Esophagus muscularis mucosa (tissue), 4 donors: ENCODE measurements around the gene NEU3. TPM values are rescaled to one million over a fixed set of nuclear protein-coding genes. Genes with fewer than 3 reads are reported as not detected.

Source experiments
- DNase-seq: peaks from one replicate; pipeline ENCODE4 v3.0.0-alpha.2; 2017; ENCODE audit errors: extremely low spot score
- H3K27ac ChIP-seq, 4 donors: fragments of 200-600 bp; sonication (generic); replicated peaks in 1 of 4; 1 replicate in 3 of 4; 2 replicates in 1 of 4; pipeline ENCODE4 v1.5.1; 2016 to 2019; ENCODE audit warnings: mild to moderate bottlenecking in 1 of 4
- H3K27me3 ChIP-seq, 4 donors: fragments of 200-600 bp; sonication (generic); one replicate each; pipeline versions ENCODE4 v1.5.1 to v1.6.0; 2016 to 2019
- H3K36me3 ChIP-seq, 4 donors: fragments of 200-600 bp; sonication (generic); one replicate each; pipeline ENCODE4 v1.5.1; 2016 to 2019
- H3K4me1 ChIP-seq, 4 donors: fragments of 200-600 bp; sonication (generic); one replicate each; pipeline ENCODE4 v1.5.1; 2016 to 2019
- H3K4me3 ChIP-seq, 4 donors: fragments of 200-600 bp; sonication (generic); 1 replicate in 2 of 4; 2 replicates in 2 of 4; pipeline ENCODE4 v1.5.1; 2016 to 2019; ENCODE audit warnings: mild to moderate bottlenecking in 4 of 4, moderate library complexity in 1 of 4
- H3K9me3 ChIP-seq, 4 donors: fragments of 200-600 bp; sonication (generic); 1 replicate in 3 of 4; 2 replicates in 1 of 4; pipeline ENCODE4 v1.5.1; 2016 to 2019
- EP300 ChIP-seq: sonication (generic); formaldehyde crosslinking; IDR thresholded peaks from one replicate; pipeline ENCODE4 v1.6.1; 2017; ENCODE audit warnings: antibody characterized with exemption
- POLR2A ChIP-seq: fragments of 450-650 bp; IDR thresholded peaks from one replicate; pipeline ENCODE4 v1.6.1; 2017; ENCODE audit warnings: antibody characterized with exemption, moderate library complexity, mild to moderate bottlenecking, low read depth
- POLR2AphosphoS5 ChIP-seq, 2 donors: sonication (generic); formaldehyde crosslinking; IDR thresholded peaks; one replicate each; pipeline ENCODE4 v1.6.1; 2017; ENCODE audit warnings: antibody characterized with exemption in 2 of 2
- WGBS: methylation state at CpG from one replicate; pipeline ENCODE4 v1.1.5; 2018; 5-methylcytosine and 5-hydroxymethylcytosine counted together
- intact Hi-C: fragments of 100-400 bp; cut with DNase I; formaldehyde crosslinking; loops from one replicate; pipeline ENCODE4 v1.15.1; 2023
- total RNA-seq, 4 donors: library from RNA; depleted of rRNA; stranded (reverse); fragments of >200 nt; gene quantifications; one replicate each; pipeline versions ENCODE4 v1.1.0 to v1.2.1, GENCODE V29; 2016
- TF ChIP-seq, protein P1 (sequence below), 3 experiments: fragments of 200-600 bp in 2 of 3; fragments of 450-650 bp in 1 of 3; sonication (generic) in 2 of 3; IDR thresholded peaks; one replicate each; pipeline ENCODE4 v1.5.1; 2017 to 2019; ENCODE audit warnings: antibody characterized with exemption in 3 of 3, mild to moderate bottlenecking in 2 of 3, moderate library complexity in 1 of 3

Gene NEU3
- total RNA-seq, 4 donors from 2014 or later, result 2.9 to 6.7 (median 5.7) TPM

DNA sequence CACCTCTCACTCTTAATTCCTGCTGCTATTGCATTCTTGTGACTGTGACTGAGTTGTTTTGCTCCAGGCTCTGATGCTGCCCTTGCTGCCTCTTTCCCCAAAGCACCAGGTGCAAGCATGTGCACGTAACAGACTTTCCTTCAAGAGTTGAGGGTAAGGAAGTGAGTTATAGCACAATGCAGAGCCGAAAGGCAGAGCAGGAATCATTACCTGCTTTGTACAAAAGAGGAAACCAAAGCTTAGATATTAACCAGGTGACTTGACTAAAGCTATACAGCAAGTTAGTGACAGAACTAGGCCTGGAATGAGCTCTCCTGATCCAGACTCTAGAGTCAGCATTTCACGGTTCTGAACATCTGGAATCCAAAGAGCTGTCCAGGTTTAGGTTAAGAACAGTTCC is 33.6 kb downstream of the NEU3 start:
- Histone ChIP-seq H3K4me1 (peaks cover 0 to 7% (median 4%) of the 10 kb centered on the region in 4 donors), H3K9me3 (no peaks in the 10 kb centered on the region), H3K27me3 (no peaks in the 10 kb centered on the region), H3K4me3 (no peak overlapping the region), H3K27ac (no peak overlapping the region), H3K36me3 (no peaks in the 10 kb centered on the region)
- TF ChIP-seq, protein P1, sequence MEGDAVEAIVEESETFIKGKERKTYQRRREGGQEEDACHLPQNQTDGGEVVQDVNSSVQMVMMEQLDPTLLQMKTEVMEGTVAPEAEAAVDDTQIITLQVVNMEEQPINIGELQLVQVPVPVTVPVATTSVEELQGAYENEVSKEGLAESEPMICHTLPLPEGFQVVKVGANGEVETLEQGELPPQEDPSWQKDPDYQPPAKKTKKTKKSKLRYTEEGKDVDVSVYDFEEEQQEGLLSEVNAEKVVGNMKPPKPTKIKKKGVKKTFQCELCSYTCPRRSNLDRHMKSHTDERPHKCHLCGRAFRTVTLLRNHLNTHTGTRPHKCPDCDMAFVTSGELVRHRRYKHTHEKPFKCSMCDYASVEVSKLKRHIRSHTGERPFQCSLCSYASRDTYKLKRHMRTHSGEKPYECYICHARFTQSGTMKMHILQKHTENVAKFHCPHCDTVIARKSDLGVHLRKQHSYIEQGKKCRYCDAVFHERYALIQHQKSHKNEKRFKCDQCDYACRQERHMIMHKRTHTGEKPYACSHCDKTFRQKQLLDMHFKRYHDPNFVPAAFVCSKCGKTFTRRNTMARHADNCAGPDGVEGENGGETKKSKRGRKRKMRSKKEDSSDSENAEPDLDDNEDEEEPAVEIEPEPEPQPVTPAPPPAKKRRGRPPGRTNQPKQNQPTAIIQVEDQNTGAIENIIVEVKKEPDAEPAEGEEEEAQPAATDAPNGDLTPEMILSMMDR (IDR thresholded peaks at IDR 0.05), result no peak
- TF ChIP-seq POLR2AphosphoS5 (IDR thresholded peaks at IDR 0.05) (no peak), EP300 (no peak), POLR2A (no peak)
- DNase-seq, result no peak
- WGBS, result 92% methylated on average over 3 of the region's 3 CpGs
- intact Hi-C loops, result loop anchor here (2.0 kb wide), 1 partner anchor 227 kb away; no protein-coding TSS in a partner anchor

DNA sequence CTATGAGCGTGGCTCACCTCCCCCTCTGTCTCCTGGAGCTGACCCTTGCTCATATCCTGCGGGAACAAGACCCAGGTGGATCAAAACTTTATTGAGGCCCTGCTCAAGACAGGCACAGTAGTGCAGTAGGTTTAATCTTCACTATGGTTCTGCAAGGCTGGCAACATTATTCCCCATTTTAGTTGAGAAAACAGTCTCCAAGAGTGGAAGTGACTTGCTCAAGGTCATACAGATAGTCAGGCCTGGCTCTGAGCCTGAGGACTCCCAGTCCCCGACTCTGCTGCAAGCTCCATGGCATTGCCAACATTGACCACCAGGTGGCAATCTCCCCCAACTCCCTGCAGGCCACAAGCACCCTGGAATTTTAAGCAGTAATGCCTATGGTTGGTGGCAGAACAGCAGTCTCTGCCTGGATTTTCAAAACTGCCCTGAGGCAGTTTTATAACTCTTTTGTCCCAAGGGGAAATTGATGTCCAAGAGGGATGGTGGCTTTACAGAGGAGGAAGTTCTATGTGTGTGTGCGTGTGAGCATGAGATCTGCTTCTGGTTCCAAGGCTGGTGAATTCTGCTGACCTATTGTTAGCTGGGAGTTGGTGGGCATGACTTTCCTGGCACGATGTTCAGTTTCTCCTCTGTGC is 34.1 kb downstream of the NEU3 start:
- H3K9me3 ChIP-seq, result no peaks in the 10 kb centered on the region
- H3K4me3 ChIP-seq, result no peak overlapping the region
- peaks cover 0 to 7% (median 4%) of the 10 kb centered on the region in 4 donors for H3K4me1 ChIP-seq
- no peaks in the 10 kb centered on the region for H3K27me3 ChIP-seq
- DNase-seq, result no peak
- WGBS, result 68% methylated on average over 4 of the region's 5 CpGs
- H3K27ac ChIP-seq, result no peak overlapping the region
- intact Hi-C loops, result loop anchor here (2.0 kb wide), 1 partner anchor 226 kb away; no protein-coding TSS in a partner anchor
- no peaks in the 10 kb centered on the region for H3K36me3 ChIP-seq
- TF ChIP-seq, protein P1 (IDR thresholded peaks at IDR 0.05), result peak; percentile 87 to 99 (median 91)
- no peak for TF ChIP-seq POLR2AphosphoS5 (IDR thresholded peaks at IDR 0.05)

DNA sequence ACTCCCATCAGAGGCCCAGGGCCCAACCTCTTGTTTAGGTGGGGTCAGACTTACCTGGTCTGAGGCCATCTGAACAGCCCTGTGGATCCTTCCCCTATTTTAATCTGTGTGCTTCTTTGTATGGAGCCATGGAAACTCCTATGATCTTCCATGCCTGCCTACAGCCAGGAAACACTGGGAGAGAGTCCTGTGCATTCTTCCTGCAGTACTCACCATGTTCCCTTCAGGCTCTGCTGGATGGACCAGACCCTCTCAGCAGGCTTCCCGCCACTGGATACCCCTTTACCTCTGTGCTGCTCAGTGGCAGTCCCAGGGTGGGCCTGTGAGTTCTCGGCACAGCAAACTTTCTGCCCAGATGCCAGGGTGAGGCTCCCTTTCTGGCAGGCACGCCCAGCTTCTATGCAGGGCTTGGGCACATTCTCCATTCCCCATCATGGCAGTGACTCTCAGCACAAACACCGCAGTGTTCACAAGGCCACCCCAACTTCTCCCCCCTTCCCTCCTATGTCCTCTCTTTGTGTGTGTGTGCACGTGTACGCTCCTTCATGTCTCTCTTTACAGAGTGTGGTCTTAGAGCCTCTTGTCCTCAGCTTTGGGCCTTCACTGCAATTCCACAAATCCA is 34.8 kb downstream of the NEU3 start:
- WGBS, result 96% methylated on average over 6 of the region's 6 CpGs

DNA sequence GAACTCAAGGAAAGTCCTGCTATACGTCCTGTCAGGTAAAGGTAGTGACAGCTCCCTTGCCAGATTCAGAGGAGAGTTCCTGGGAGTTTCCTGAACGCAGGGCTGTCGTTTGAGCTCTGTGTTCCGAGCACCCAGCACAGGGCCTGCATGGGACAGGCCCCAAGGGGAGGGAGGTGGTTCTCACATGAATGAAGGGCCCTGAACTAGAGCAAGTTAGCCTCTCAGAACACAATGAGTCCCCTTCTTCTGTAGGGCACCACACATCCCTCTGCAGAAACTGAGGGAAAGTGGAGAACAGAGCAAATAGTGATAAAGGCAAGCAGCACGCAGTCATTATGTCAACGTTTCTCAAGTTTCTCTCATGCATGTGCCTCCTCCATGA is 35.3 kb downstream of the NEU3 start:
- intact Hi-C loops, result no loop called here
- H3K4me3 ChIP-seq, result no peak overlapping the region
- no peaks in the 10 kb centered on the region for H3K9me3 ChIP-seq
- no peaks in the 10 kb centered on the region for H3K27me3 ChIP-seq
- peaks cover 0 to 7% (median 4%) of the 10 kb centered on the region in 4 donors for H3K4me1 ChIP-seq
- H3K27ac ChIP-seq, result no peak overlapping the region
- no peak for DNase-seq
- no peaks in the 10 kb centered on the region for H3K36me3 ChIP-seq
- TF ChIP-seq POLR2A, result no peak
- TF ChIP-seq, protein P1 (IDR thresholded peaks at IDR 0.05), result no peak
- no peak for TF ChIP-seq EP300
- TF ChIP-seq POLR2AphosphoS5 (IDR thresholded peaks at IDR 0.05), result no peak
- 88% methylated on average over 6 of the region's 6 CpGs for WGBS

More for the DNA sequence above, 34.8 kb downstream of the NEU3 start:
- peaks cover 0 to 7% (median 4%) of the 10 kb centered on the region in 4 donors for H3K4me1 ChIP-seq
- no peak for TF ChIP-seq EP300
- no peaks in the 10 kb centered on the region for H3K36me3 ChIP-seq
- intact Hi-C loops, result loop anchor here (2.0 kb wide), 1 partner anchor 225 kb away; no protein-coding TSS in a partner anchor
- H3K27ac ChIP-seq, result peak overlapping the region in 1 of 4 donors; percentile 13
- H3K27me3 ChIP-seq, result no peaks in the 10 kb centered on the region
- no peaks in the 10 kb centered on the region for H3K9me3 ChIP-seq
- no peak for DNase-seq
- H3K4me3 ChIP-seq, result no peak overlapping the region

DNA sequence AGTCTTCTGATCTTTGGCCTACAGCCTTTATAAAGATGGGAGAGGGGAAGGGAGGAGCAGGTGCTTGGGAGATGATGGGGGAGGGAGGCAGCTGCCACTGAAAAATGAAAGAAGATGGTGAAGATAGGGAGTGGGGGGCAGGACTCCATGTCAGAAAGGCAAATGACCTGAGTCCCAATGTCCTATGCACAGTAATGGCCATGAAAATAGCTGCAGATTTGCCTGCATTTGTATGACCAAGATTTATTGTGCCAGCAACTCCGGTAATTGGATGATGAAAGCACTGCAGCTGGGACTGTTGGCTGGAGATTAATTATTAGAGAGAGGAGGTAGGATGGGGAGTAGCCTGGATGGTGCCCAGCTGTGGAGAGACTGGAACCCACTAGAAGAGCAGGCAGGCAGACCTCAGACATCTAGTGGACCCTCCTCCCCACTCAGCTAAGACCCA is 36.1 kb downstream of the NEU3 start:
- Histone ChIP-seq H3K27ac (no peak overlapping the region), H3K4me3 (no peak overlapping the region), H3K27me3 (no peaks in the 10 kb centered on the region), H3K36me3 (no peaks in the 10 kb centered on the region), H3K9me3 (no peaks in the 10 kb centered on the region), H3K4me1 (peaks cover 0 to 7% (median 4%) of the 10 kb centered on the region in 4 donors)
- intact Hi-C loops, result no loop called here
- TF ChIP-seq, protein P1 (IDR thresholded peaks at IDR 0.05), result no peak
- no peak for TF ChIP-seq POLR2AphosphoS5 (IDR thresholded peaks at IDR 0.05)
- no peak for TF ChIP-seq EP300
- no peak for TF ChIP-seq POLR2A
- 82% methylated on average over 1 of the region's 1 CpG for WGBS
- no peak for DNase-seq
